Stomach smooth muscle (tissue), 2 donors: ENCODE measurements around the gene WAC.

Experiments used
- H3K27ac ChIP-seq: one replicate; pipeline ENCODE4 v1.7.0; 2013; ENCODE audit warnings: mild to moderate bottlenecking, low read length, inconsistent platforms
- H3K27me3 ChIP-seq, 2 donors: one replicate each; pipeline ENCODE4 v1.7.0; 2013; ENCODE audit warnings: low read length in 2 of 2; ENCODE audit not compliant: insufficient read depth in 2 of 2, control insufficient read depth in 1 of 2
- H3K36me3 ChIP-seq, 2 donors: one replicate each; pipeline ENCODE4 v1.7.0; 2013; ENCODE audit warnings: low read length in 2 of 2; ENCODE audit not compliant: control insufficient read depth in 2 of 2, insufficient read depth in 2 of 2
- H3K4me1 ChIP-seq: one replicate; pipeline ENCODE4 v1.7.0; 2013; ENCODE audit warnings: low read length; ENCODE audit not compliant: control insufficient read depth, insufficient read depth
- H3K4me3 ChIP-seq, 2 donors: one replicate each; pipeline ENCODE4 v1.7.0; 2013; ENCODE audit warnings: low read length in 2 of 2
- H3K9ac ChIP-seq, 2 donors: one replicate each; pipeline ENCODE4 v1.7.0; 2013; ENCODE audit warnings: low read length in 2 of 2, mild to moderate bottlenecking in 1 of 2
- H3K9me3 ChIP-seq, 2 donors: one replicate each; pipeline ENCODE4 v1.7.0; 2013; ENCODE audit warnings: low read length in 2 of 2; ENCODE audit not compliant: control insufficient read depth in 2 of 2
- donor health status: healthy.
- donor health status: Pancreatic carcinoma.

Gene WAC

GRCh38 chr10:28533571-28534304 lies 820 bp downstream of the WAC start:
- Histone ChIP-seq H3K27ac (peak overlapping the region; percentile 82), H3K4me3 (peak overlapping the region; percentile 86 to 98), H3K27me3 (no peaks in the 10 kb centered on the region), H3K9ac (peak overlapping the region; percentile 89 to 98), H3K4me1 (peaks cover 7% of the 10 kb centered on the region), H3K9me3 (no peaks in the 10 kb centered on the region), H3K36me3 (peaks cover 16 to 21% of the 10 kb centered on the region in 2 donors)

- no peak overlapping the region for H3K9ac ChIP-seq
- H3K4me1 ChIP-seq: peaks cover 7% of the 10 kb centered on the region
- no peaks in the 10 kb centered on the region for H3K27me3 ChIP-seq
- H3K9me3 ChIP-seq: no peaks in the 10 kb centered on the region
- H3K27ac ChIP-seq: no peak overlapping the region
- peaks cover 20 to 30% of the 10 kb centered on the region in 2 donors for H3K36me3 ChIP-seq
- H3K4me3 ChIP-seq: no peak overlapping the region
Measured at GRCh38 chr10:28535846-28536245, 2.9 kb downstream of the WAC start.

GRCh38 chr10:28538595-28538994 lies 5.7 kb downstream of the WAC start:
- Histone ChIP-seq H3K27me3 (no peaks in the 10 kb centered on the region), H3K4me1 (peaks cover 7% of the 10 kb centered on the region), H3K27ac (no peak overlapping the region), H3K9me3 (no peaks in the 10 kb centered on the region), H3K4me3 (no peak overlapping the region), H3K9ac (no peak overlapping the region), H3K36me3 (peaks cover 26 to 38% of the 10 kb centered on the region in 2 donors)

- H3K9me3 ChIP-seq: no peaks in the 10 kb centered on the region
- H3K4me1 ChIP-seq: no peaks in the 10 kb centered on the region
- H3K36me3 ChIP-seq: peaks cover 26 to 40% of the 10 kb centered on the region in 2 donors
- no peaks in the 10 kb centered on the region for H3K27me3 ChIP-seq
- no peak overlapping the region for H3K27ac ChIP-seq
- H3K4me3 ChIP-seq: no peak overlapping the region
- H3K9ac ChIP-seq: no peak overlapping the region
Measured at GRCh38 chr10:28540145-28540544, 7.2 kb downstream of the WAC start.

GRCh38 chr10:28541717-28542365 lies 8.9 kb downstream of the WAC start:
- Histone ChIP-seq H3K9ac (no peak overlapping the region), H3K27ac (no peak overlapping the region), H3K4me3 (no peak overlapping the region), H3K4me1 (no peaks in the 10 kb centered on the region), H3K36me3 (peaks cover 16 to 36% of the 10 kb centered on the region in 2 donors), H3K9me3 (no peaks in the 10 kb centered on the region), H3K27me3 (no peaks in the 10 kb centered on the region)

- Histone ChIP-seq H3K27ac (no peak overlapping the region), H3K4me1 (no peaks in the 10 kb centered on the region), H3K9ac (no peak overlapping the region), H3K27me3 (no peaks in the 10 kb centered on the region), H3K36me3 (peaks cover 10 to 27% of the 10 kb centered on the region in 2 donors), H3K9me3 (no peaks in the 10 kb centered on the region), H3K4me3 (no peak overlapping the region)
Measured at GRCh38 chr10:28542728-28543127, 9.8 kb downstream of the WAC start.

- Histone ChIP-seq H3K4me3 (no peak overlapping the region), H3K27me3 (no peaks in the 10 kb centered on the region), H3K36me3 (peaks cover 10 to 19% of the 10 kb centered on the region in 2 donors), H3K9me3 (no peaks in the 10 kb centered on the region), H3K9ac (no peak overlapping the region), H3K27ac (no peak overlapping the region), H3K4me1 (no peaks in the 10 kb centered on the region)
Measured at GRCh38 chr10:28544058-28544457, 11.1 kb downstream of the WAC start.

GRCh38 chr10:28545967-28546644 lies 13.2 kb downstream of the WAC start:
- Histone ChIP-seq H3K4me3 (no peak overlapping the region), H3K27me3 (no peaks in the 10 kb centered on the region), H3K36me3 (peaks cover 6 to 10% of the 10 kb centered on the region in 2 donors), H3K9ac (no peak overlapping the region), H3K4me1 (no peaks in the 10 kb centered on the region), H3K27ac (no peak overlapping the region), H3K9me3 (no peaks in the 10 kb centered on the region)

- no peaks in the 10 kb centered on the region for H3K36me3 ChIP-seq
- H3K4me1 ChIP-seq: no peaks in the 10 kb centered on the region
- H3K9ac ChIP-seq: no peak overlapping the region
- no peak overlapping the region for H3K4me3 ChIP-seq
- no peaks in the 10 kb centered on the region for H3K9me3 ChIP-seq
- no peaks in the 10 kb centered on the region for H3K27me3 ChIP-seq
- H3K27ac ChIP-seq: no peak overlapping the region
Measured at GRCh38 chr10:28548781-28549498, 16.0 kb downstream of the WAC start.

GRCh38 chr10:28551086-28551485 lies 18.2 kb downstream of the WAC start:
- no peaks in the 10 kb centered on the region for H3K4me1 ChIP-seq

More at GRCh38 chr10:28551086-28551485, 18.2 kb downstream of the WAC start:
- Histone ChIP-seq H3K4me3 (no peak overlapping the region), H3K36me3 (peaks cover 0 to 5% of the 10 kb centered on the region in 2 donors), H3K27me3 (no peaks in the 10 kb centered on the region), H3K9ac (no peak overlapping the region), H3K27ac (no peak overlapping the region), H3K9me3 (no peaks in the 10 kb centered on the region)
